Uterus (tissue), 4 donors: ENCODE data around the gene CCDC178. TPM values are rescaled to one million over a fixed set of nuclear protein-coding genes. Genes with fewer than 3 reads are reported as not detected.
"Not testable (repeated sequence)": the region's sequence is repeated elsewhere in the genome, so short reads cannot be mapped to it uniquely, and the experiment has no call there.

Experiments
- DNase-seq, 2 donors: peaks; one replicate each; pipeline ENCODE4 v3.0.0-alpha.2; 2019 to 2020
- H3K27ac ChIP-seq, 2 donors: fragments of 200-600 bp; sonication (generic); 1 replicate in 1 of 2; 2 replicates in 1 of 2; pipeline ENCODE4 v1.5.1; 2016 to 2018
- H3K27me3 ChIP-seq, 2 donors: fragments of 200-600 bp; sonication (generic); one replicate each; pipeline ENCODE4 v1.5.1; 2018 to 2019; ENCODE audit warnings: control low read depth in 1 of 2
- H3K36me3 ChIP-seq, 2 donors: fragments of 200-600 bp; sonication (generic); one replicate each; pipeline ENCODE4 v1.5.1; 2019; ENCODE audit warnings: control low read depth in 1 of 2
- H3K4me1 ChIP-seq, 2 donors: fragments of 200-600 bp; sonication (generic); one replicate each; pipeline ENCODE4 v1.5.1; 2018 to 2019; ENCODE audit warnings: control low read depth in 1 of 2
- H3K4me3 ChIP-seq, 2 donors: fragments of 200-600 bp; sonication (generic); 1 replicate in 1 of 2; 2 replicates in 1 of 2; pipeline ENCODE4 v1.5.1; 2018 to 2019; ENCODE audit warnings: mild to moderate bottlenecking in 1 of 2
- H3K9me3 ChIP-seq, 2 donors: fragments of 200-600 bp; sonication (generic); one replicate each; pipeline ENCODE4 v1.5.1; 2019; ENCODE audit warnings: control low read depth in 1 of 2
- POLR2A ChIP-seq, 2 donors: fragments of 450-650 bp; IDR thresholded peaks; one replicate each; pipeline ENCODE4 v1.6.1; 2016; ENCODE audit warnings: antibody characterized with exemption in 2 of 2, mild to moderate bottlenecking in 1 of 2, moderate library complexity in 1 of 2
- intact Hi-C: fragments of 100-400 bp; cut with DNase I; formaldehyde crosslinking; loops from one replicate; pipeline ENCODE4 v1.15.1; 2023; ENCODE audit warnings: low total_unique reads
- total RNA-seq, 4 donors: library from RNA; depleted of rRNA in 3 of 4; stranded (reverse); fragments of >200 nt in 3 of 4; gene quantifications; one replicate each; pipeline versions ENCODE4 v1.1.0 to v1.2.4, GENCODE V29; 2014 to 2023
- TF ChIP-seq, protein P1 (sequence below), 4 experiments: fragments of 200-600 bp in 2 of 4; fragments of 450-650 bp in 2 of 4; sonication (generic) in 2 of 4; IDR thresholded peaks; one replicate each; pipeline ENCODE4 v1.5.1; 2016 to 2019; ENCODE audit warnings: antibody characterized with exemption in 4 of 4, mild to moderate bottlenecking in 2 of 4, moderate library complexity in 1 of 4
- donor health status: DM: yes; HTN: yes; CAD: no.

Gene CCDC178
- total RNA-seq, 4 donors from 2014 or later, result 1.0 to 28.7 (median 8.8) TPM

DNA sequence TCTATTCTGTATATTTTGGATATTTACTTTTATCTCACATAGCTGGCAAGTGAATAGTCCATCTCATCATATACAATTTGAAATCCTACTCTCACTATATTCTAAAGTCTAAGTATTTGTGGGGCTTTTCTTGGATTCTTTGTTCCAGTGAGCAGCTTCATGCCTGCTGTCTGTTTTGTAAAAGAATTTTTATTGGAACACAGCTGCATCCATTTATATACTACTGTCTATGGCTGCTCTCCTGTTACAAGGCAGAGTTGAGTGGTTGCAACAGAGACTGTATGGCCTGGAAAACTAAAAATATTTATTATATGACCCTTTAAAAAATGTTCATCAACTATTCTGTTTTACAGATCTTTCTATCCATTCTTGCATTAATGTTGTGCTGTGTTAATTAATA, 474.4 kb downstream of the CCDC178 start:
- Histone ChIP-seq H3K36me3 (no peaks in the 10 kb centered on the region), H3K4me3 (no peak overlapping the region), H3K27ac (no peak overlapping the region), H3K4me1 (no peaks in the 10 kb centered on the region), H3K27me3 (no peaks in the 10 kb centered on the region), H3K9me3 (no peaks in the 10 kb centered on the region)
- TF ChIP-seq, protein P1, sequence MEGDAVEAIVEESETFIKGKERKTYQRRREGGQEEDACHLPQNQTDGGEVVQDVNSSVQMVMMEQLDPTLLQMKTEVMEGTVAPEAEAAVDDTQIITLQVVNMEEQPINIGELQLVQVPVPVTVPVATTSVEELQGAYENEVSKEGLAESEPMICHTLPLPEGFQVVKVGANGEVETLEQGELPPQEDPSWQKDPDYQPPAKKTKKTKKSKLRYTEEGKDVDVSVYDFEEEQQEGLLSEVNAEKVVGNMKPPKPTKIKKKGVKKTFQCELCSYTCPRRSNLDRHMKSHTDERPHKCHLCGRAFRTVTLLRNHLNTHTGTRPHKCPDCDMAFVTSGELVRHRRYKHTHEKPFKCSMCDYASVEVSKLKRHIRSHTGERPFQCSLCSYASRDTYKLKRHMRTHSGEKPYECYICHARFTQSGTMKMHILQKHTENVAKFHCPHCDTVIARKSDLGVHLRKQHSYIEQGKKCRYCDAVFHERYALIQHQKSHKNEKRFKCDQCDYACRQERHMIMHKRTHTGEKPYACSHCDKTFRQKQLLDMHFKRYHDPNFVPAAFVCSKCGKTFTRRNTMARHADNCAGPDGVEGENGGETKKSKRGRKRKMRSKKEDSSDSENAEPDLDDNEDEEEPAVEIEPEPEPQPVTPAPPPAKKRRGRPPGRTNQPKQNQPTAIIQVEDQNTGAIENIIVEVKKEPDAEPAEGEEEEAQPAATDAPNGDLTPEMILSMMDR (IDR thresholded peaks at IDR 0.05), result no peak
- no peak for TF ChIP-seq POLR2A (IDR thresholded peaks at IDR 0.05)
- intact Hi-C loops, result no loop called here
- DNase-seq, result no peak

DNA sequence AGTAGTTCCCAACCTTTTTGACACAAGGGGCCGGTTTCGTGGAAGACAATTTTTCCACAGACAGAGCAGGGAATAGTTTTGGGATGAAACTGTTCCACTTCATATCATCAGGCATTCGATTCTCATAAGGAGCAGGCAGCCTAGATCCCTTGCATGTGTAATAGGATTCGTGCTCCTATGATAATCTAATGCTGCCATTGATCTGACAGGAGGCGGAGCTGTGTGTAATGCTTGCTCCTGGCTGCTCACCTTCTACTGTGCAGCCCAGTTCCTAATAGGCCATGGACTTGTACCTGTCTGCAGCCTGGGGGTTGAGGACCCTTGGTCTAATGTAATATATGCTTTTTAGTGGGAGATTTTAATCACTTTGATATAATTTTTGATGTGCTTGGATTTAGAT, 479.0 kb downstream of the CCDC178 start:
- DNase-seq, result no peak
- Histone ChIP-seq H3K27me3 (no peaks in the 10 kb centered on the region), H3K4me3 (no peak overlapping the region), H3K27ac (no peak overlapping the region), H3K4me1 (no peaks in the 10 kb centered on the region), H3K36me3 (no peaks in the 10 kb centered on the region), H3K9me3 (no peaks in the 10 kb centered on the region)
- intact Hi-C loops, result no loop called here
- TF ChIP-seq, protein P1 (IDR thresholded peaks at IDR 0.05), result no peak
- TF ChIP-seq POLR2A (IDR thresholded peaks at IDR 0.05), result no peak

DNA sequence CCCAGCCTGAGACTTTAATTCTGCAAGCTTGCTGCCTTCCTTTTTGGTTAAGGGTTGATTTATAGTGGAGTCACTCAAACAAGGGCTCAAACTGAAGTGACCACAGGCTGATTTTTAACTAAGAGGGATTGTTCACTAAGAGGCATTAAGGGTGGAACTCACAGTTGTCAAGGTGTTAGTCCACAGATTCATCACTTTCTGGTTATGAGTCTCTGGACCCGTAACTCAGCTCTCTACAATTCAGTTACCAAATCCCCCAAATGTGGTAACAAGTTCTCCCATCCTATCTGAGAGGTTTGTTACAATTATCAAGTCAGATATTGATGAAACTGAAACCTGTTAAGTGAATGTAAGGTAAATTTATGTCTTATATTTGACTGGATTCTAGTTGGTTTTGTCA, 481.8 kb downstream of the CCDC178 start:
- no peaks in the 10 kb centered on the region for H3K36me3 ChIP-seq
- no peak overlapping the region for H3K4me3 ChIP-seq
- H3K4me1 ChIP-seq, result peaks cover 0 to 3% of the 10 kb centered on the region in 2 donors
- no peak for DNase-seq
- H3K27ac ChIP-seq, result no peak overlapping the region
- intact Hi-C loops, result no loop called here
- no peaks in the 10 kb centered on the region for H3K27me3 ChIP-seq
- H3K9me3 ChIP-seq, result no peaks in the 10 kb centered on the region
- no peak for TF ChIP-seq POLR2A (IDR thresholded peaks at IDR 0.05)
- TF ChIP-seq, protein P1 (IDR thresholded peaks at IDR 0.05), result no peak

DNA sequence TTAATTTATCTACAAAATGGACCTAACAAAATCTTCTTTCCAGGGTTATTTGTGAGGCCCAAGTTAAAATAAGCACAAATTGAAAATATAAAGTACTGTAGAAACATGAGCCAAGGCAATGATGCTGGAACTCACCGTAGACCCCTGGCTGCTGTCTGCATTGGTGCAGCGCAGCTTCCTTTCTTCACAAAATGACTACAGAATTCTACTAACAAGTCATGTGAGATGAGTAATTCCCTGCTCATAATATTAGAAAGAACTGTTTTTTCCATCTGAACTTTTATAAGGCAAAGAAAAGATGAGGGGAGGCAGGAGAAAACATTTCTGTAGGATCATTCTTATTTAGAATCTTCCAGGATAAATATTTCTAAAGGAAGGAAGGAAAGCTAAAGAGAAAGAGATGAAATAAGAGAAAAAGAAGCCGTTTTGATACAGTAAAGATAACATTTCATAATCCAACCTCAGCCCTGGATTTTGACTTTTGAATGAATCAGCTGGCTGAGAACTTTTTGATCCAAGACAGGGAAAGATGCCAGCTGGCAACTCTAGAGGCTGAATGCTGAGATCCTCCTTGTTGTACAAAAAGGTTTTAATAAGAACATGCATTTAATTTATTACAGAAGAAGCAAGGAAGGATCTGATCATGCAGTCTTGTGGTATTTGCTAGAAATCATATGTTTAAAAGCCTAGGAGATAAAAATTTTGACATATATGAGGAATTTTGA, 483.8 kb downstream of the CCDC178 start:
- TF ChIP-seq, protein P1 (IDR thresholded peaks at IDR 0.05), result no peak
- TF ChIP-seq POLR2A (IDR thresholded peaks at IDR 0.05), result no peak
- Histone ChIP-seq H3K36me3 (no peaks in the 10 kb centered on the region), H3K27me3 (no peaks in the 10 kb centered on the region), H3K9me3 (no peaks in the 10 kb centered on the region), H3K4me1 (peaks cover 0 to 3% of the 10 kb centered on the region in 2 donors), H3K27ac (no peak overlapping the region), H3K4me3 (no peak overlapping the region)
- DNase-seq, result no peak
- intact Hi-C loops, result no loop called here

DNA sequence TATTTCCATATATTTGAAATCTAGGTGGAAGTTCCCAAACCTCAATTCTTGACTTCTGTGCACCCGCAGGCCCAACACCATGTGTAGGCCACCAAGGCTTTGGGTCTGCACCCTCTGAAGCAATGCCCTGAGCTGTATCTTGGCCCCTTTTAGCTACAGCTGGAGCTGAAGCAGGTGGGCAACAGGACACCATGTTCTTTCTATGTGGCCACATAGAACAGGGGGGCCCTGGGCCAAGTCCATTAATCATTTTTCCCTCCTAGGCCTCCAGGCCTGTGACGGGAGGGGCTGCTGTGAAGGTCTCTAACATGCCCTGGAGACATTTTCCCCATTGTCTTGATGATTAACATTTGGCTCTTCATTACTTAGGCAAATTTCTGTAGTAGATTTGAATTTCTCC, 488.2 kb downstream of the CCDC178 start:
- H3K9me3 ChIP-seq, intact Hi-C loops, H3K27me3 ChIP-seq, H3K4me3 ChIP-seq, H3K4me1 ChIP-seq, DNase-seq, H3K36me3 ChIP-seq, H3K27ac ChIP-seq: not testable (repeated sequence)
